GM12878 (cell line): Measurements from ENCODE around the gene NUAK1. TPM values are rescaled to one million over a fixed set of nuclear protein-coding genes. Genes with fewer than 3 reads are reported as not detected.

Source experiments
- ATAC-seq: fragments of 200-7000 bp; cut with Tn5 transposase; 3 replicates; pipeline ENCODE4 v1.9.1; 2020; ENCODE audit warnings: mild to moderate bottlenecking, moderate library complexity
- BruUV-seq: library from RNA; stranded (reverse); fragments of 400-500 nt; replicated peaks from 2 replicates; lab custom pipeline; 2021; lab: Mats Ljungman, UMichigan
- CTCF ChIA-PET: fragments of 300-600 bp; sonication (Branson Sonifier 250); formaldehyde crosslinking; extraction: SDS; loops from one replicate; lab custom pipeline; 2021; ENCODE audit warnings: inconsistent platforms; lab: Yijun Ruan, JAX
- POLR2A ChIA-PET: fragments of 350-600 bp; formaldehyde crosslinking; extraction: SDS; loops from one replicate; lab custom pipeline; 2021; ENCODE audit warnings: inconsistent platforms; lab: Charles Lee
- RAD21 ChIA-PET: fragments of 300-600 bp; sonication (Branson Sonifier 250); formaldehyde crosslinking; loops from one replicate; lab custom pipeline; 2023; ENCODE audit warnings: antibody characterized with exemption; ENCODE audit not compliant: unreplicated experiment; lab: Charles Lee
- SMC1A ChIA-PET: fragments of 300-600 bp; sonication (Branson Sonifier 250); formaldehyde crosslinking; loops from one replicate; lab custom pipeline; 2023; ENCODE audit not compliant: unreplicated experiment, uncharacterized antibody; lab: Charles Lee
- DNase-seq: peaks from one replicate; pipeline ENCODE4 v3.0.0-alpha.2; 2011; ENCODE audit warnings: low read depth, low spot score
- FAIRE-seq: peaks from 3 replicates; lab custom pipeline; 2011; peaks lifted over from hg19 to GRCh38; lab: Jason Lieb, UNC
- H2AFZ ChIP-seq: 2 replicates; pipeline ENCODE4 v1.6.0; 2011; ENCODE audit warnings: low read depth, low read length, control low read depth; ENCODE audit not compliant: control insufficient read depth
- H3K27ac ChIP-seq: 2 replicates; pipeline ENCODE4 v1.5.1; 2011; ENCODE audit warnings: control low read depth; ENCODE audit not compliant: control insufficient read depth, insufficient read depth
- H3K27me3 ChIP-seq, 2 experiments: replicated peaks in 1 of 2; 2 replicates each; pipeline versions ENCODE4 v1.6.0 to v1.6.1; 2011; ENCODE audit warnings: low read length in 1 of 2; ENCODE audit not compliant: control insufficient read depth in 2 of 2, insufficient read depth in 2 of 2
- H3K36me3 ChIP-seq, 2 experiments: 2 replicates each; pipeline ENCODE4 v1.5.1; 2011; ENCODE audit warnings: low read length in 1 of 2; ENCODE audit not compliant: control insufficient read depth in 2 of 2, insufficient read depth in 2 of 2
- H3K4me1 ChIP-seq: 2 replicates; pipeline ENCODE4 v1.6.1; 2011; ENCODE audit warnings: mild to moderate bottlenecking, low read length, moderate library complexity, mixed read lengths; ENCODE audit not compliant: control insufficient read depth, insufficient read depth
- H3K4me2 ChIP-seq: 2 replicates; pipeline ENCODE4 v1.6.0; 2011; ENCODE audit warnings: control low read depth; ENCODE audit not compliant: control insufficient read depth, insufficient read depth
- H3K4me3 ChIP-seq: fragments of 200-600 bp; sonication (generic); 2 replicates; pipeline ENCODE4 v1.5.1; 2016
- H3K79me2 ChIP-seq: 2 replicates; pipeline ENCODE4 v1.6.0; 2011; ENCODE audit warnings: low read length; ENCODE audit not compliant: control insufficient read depth, insufficient read depth
- H3K9ac ChIP-seq: 2 replicates; pipeline ENCODE4 v1.8.0; 2011; ENCODE audit warnings: low read length, control low read depth, mixed read lengths; ENCODE audit not compliant: control insufficient read depth, insufficient read depth
- H3K9me3 ChIP-seq: replicated peaks from 3 replicates; pipeline ENCODE4 v1.5.1; 2011; ENCODE audit warnings: mild to moderate bottlenecking, low read length; ENCODE audit not compliant: control insufficient read depth, insufficient read depth
- H4K20me1 ChIP-seq: 2 replicates; pipeline ENCODE4 v1.6.0; 2011; ENCODE audit not compliant: control insufficient read depth, insufficient read depth
- BMI1 ChIP-seq: fragments of 450-650 bp; IDR thresholded peaks from 2 replicates; pipeline ENCODE4 v1.6.1; 2016; ENCODE audit warnings: mild to moderate bottlenecking, moderate library complexity, borderline replicate concordance
- CEBPZ ChIP-seq: fragments of 150-350 bp; IDR thresholded peaks from 2 replicates; pipeline ENCODE4 v1.6.1; 2016; ENCODE audit warnings: low read depth, low read length
- CHD1 ChIP-seq: IDR thresholded peaks from 2 replicates; pipeline ENCODE4 v1.6.1; 2012; ENCODE audit warnings: low read depth, low read length, improper control_type of control experiment
- FOS ChIP-seq: IDR thresholded peaks from 3 replicates; pipeline ENCODE4 v1.6.1; 2011; ENCODE audit warnings: borderline replicate concordance; ENCODE audit not compliant: insufficient read length; ENCODE audit errors: extremely low read depth
- GATAD2B ChIP-seq: fragments of 450-650 bp; conservative IDR thresholded peaks from 2 replicates; pipeline ENCODE4 v1.6.1; 2017; ENCODE audit warnings: low read depth, mild to moderate bottlenecking, moderate library complexity
- HDAC2 ChIP-seq: fragments of 200-600 bp; sonication (generic); IDR thresholded peaks from 2 replicates; pipeline ENCODE4 v1.6.1; 2017
- IKZF1 ChIP-seq: fragments of 450-650 bp; conservative IDR thresholded peaks from 2 replicates; pipeline ENCODE4 v1.6.1; 2017; ENCODE audit warnings: antibody characterized with exemption, mild to moderate bottlenecking
- KDM1A ChIP-seq: fragments of 200-600 bp; sonication (generic); IDR thresholded peaks from 2 replicates; pipeline ENCODE4 v1.6.1; 2016; ENCODE audit warnings: borderline replicate concordance
- MYC ChIP-seq: IDR thresholded peaks from 2 replicates; pipeline ENCODE4 v1.6.1; 2011; ENCODE audit warnings: mild to moderate bottlenecking, low read length, moderate library complexity, inconsistent platforms; ENCODE audit not compliant: insufficient read depth, insufficient replicate concordance, insufficient read length, severe bottlenecking
- POLR2A ChIP-seq: IDR thresholded peaks from 2 replicates; pipeline ENCODE4 v1.6.1; 2011; ENCODE audit warnings: low read depth, mild to moderate bottlenecking, low read length
- RAD51 ChIP-seq: fragments of 450-650 bp; IDR thresholded peaks from 2 replicates; pipeline ENCODE4 v1.6.1; 2016; ENCODE audit warnings: moderate library complexity, mild to moderate bottlenecking, inconsistent platforms
- ZBTB33 ChIP-seq: fragments of 450-650 bp; IDR thresholded peaks from 2 replicates; pipeline ENCODE4 v1.6.1; 2017; ENCODE audit warnings: mild to moderate bottlenecking
- ZBTB4 ChIP-seq: fragments of 450-650 bp; formaldehyde crosslinking; IDR thresholded peaks from 2 replicates; pipeline ENCODE4 v1.4.0; 2022; ENCODE audit warnings: mild to moderate bottlenecking, moderate library complexity
- WGBS: methylation state at CpG from one replicate; pipeline ENCODE4 v1.1.6; 2016; ENCODE audit warnings: low lambda C conversion rate; ENCODE audit not compliant: insufficient replicate concordance, insufficient coverage; ENCODE audit errors: missing lambda C conversion rate; 5-methylcytosine and 5-hydroxymethylcytosine counted together
- in situ Hi-C: fragments of 300-500 bp; cut with MboI; formaldehyde crosslinking; loops from 9 replicates; pipeline ENCODE4 v1.14.3; 2018; ENCODE audit warnings: mixed read lengths
- intact Hi-C: fragments of 100-400 bp; cut with micrococcal nuclease; formaldehyde crosslinking; loops from one replicate; pipeline ENCODE4 v1.14.2; 2022; ENCODE audit not compliant: unreplicated experiment
- polyA plus RNA-seq, 11 experiments: library from polyadenylated mRNA; depleted of rRNA in 4 of 11; unstranded in 6 of 11; stranded (reverse) in 5 of 11; fragments of >200 nt; fragmentation: Nextera tagmentation in 4 of 11; fragmentation: Illumina TruSeq in 1 of 11; extraction: Ambion mirVana in 4 of 11; extraction: Trizol in 1 of 11; gene quantifications; 1 replicate in 1 of 11; 2 replicates in 10 of 11; pipeline versions ENCODE4 v1.2.1 to v1.2.3, GENCODE V29; 2011 to 2016; ENCODE audit warnings: inconsistent platforms in 2 of 11, missing spikeins in 2 of 11, low read depth in 1 of 11
- total RNA-seq, 4 experiments: library from RNA; depleted of rRNA in 3 of 4; stranded (reverse); fragments of >200 nt in 3 of 4; fragmentation: Illumina TruSeq in 1 of 4; extraction: Trizol in 1 of 4; gene quantifications; 2 replicates each; pipeline versions ENCODE4 v1.2.1 to v1.2.3, GENCODE V29; 2013 to 2021

Gene NUAK1
- total and polyA plus RNA-seq, 10 of the 15 experiments (the other 5 are each of a cell fraction or from before 2014, with no cell fraction given), result 0.03 to 0.42 (median 0.08) TPM; not detected in 2

GRCh38 chr12:106174876-106175275, 36.1 kb upstream of the NUAK1 start:
- RAD21 ChIA-PET, result no interaction called here
- in situ Hi-C loops, result no loop called here
- Histone ChIP-seq H3K27ac (no peak overlapping the region), H3K79me2 (no peaks in the 10 kb centered on the region), H3K36me3 (no peaks in the 10 kb centered on the region), H4K20me1 (no peaks in the 10 kb centered on the region), H3K4me3 (no peak overlapping the region), H2AFZ (no peak overlapping the region), H3K4me1 (no peaks in the 10 kb centered on the region), H3K9ac (no peak overlapping the region), H3K9me3 (no peaks in the 10 kb centered on the region), H3K4me2 (no peak overlapping the region), H3K27me3 (no peaks in the 10 kb centered on the region)
- TF ChIP-seq FOS (no peak), IKZF1 (no peak), BMI1 (no peak), CEBPZ (no peak), MYC (no peak), GATAD2B (no peak), KDM1A (no peak), CHD1 (no peak), ZBTB33 (no peak), POLR2A (no peak), RAD51 (no peak), ZBTB4 (CRISPR knock-in tag) (no peak), HDAC2 (no peak)
- CTCF ChIA-PET, result no interaction called here
- FAIRE-seq, result no peak
- DNase-seq, result no peak
- SMC1A ChIA-PET, result interaction anchor here (1.2 kb wide), 1 partner anchor 26 kb away, joined by 3 read pairs; no protein-coding TSS in a partner anchor
- WGBS, result 54% methylated on average over 5 of the region's 5 CpGs
- BruUV-seq, result no TSS peak
- POLR2A ChIA-PET, result no interaction called here
- no peak for ATAC-seq
- intact Hi-C loops, result no loop called here
